Osteocyte (in vitro differentiated cells): ENCODE measurements around the gene NFXL1. TPM values are rescaled to one million over a fixed set of nuclear protein-coding genes. Genes with fewer than 3 reads are reported as not detected.

Experiments used
- DNase-seq: peaks from one replicate; pipeline ENCODE4 v3.0.0; 2021; ENCODE audit warnings: mixed read lengths; ENCODE audit not compliant: unreplicated experiment; ENCODE audit errors: extremely low spot score
- H3K27ac Mint-ChIP-seq: one replicate; pipeline ENCODE4 v1.8.0; 2021; ENCODE audit warnings: mild to moderate bottlenecking, mixed read lengths; ENCODE audit not compliant: unreplicated experiment
- H3K27me3 Mint-ChIP-seq: one replicate; pipeline ENCODE4 v1.8.0; 2021; ENCODE audit warnings: mixed read lengths; ENCODE audit not compliant: unreplicated experiment
- H3K36me3 Mint-ChIP-seq: one replicate; pipeline ENCODE4 v1.8.0; 2021; ENCODE audit warnings: mixed read lengths; ENCODE audit not compliant: unreplicated experiment
- H3K4me1 Mint-ChIP-seq: one replicate; pipeline ENCODE4 v1.8.0; 2021; ENCODE audit warnings: mixed read lengths; ENCODE audit not compliant: unreplicated experiment
- H3K4me3 Mint-ChIP-seq: one replicate; pipeline ENCODE4 v1.8.0; 2021; ENCODE audit warnings: mild to moderate bottlenecking, moderate library complexity, mixed read lengths; ENCODE audit not compliant: unreplicated experiment
- H3K9me3 Mint-ChIP-seq: one replicate; pipeline ENCODE4 v1.8.0; 2021; ENCODE audit warnings: mixed read lengths; ENCODE audit not compliant: unreplicated experiment
- total RNA-seq: library from RNA; stranded (reverse); gene quantifications from 2 replicates; pipeline ENCODE4 v1.2.1, GENCODE V29; 2021
- TF ChIP-seq, protein P1 (sequence below): fragments of 200-600 bp; sonication (generic); IDR thresholded peaks from 2 replicates; pipeline ENCODE4 v1.5.0; 2021; ENCODE audit warnings: antibody characterized with exemption, mild to moderate bottlenecking, moderate library complexity

NFXL1 gene
- total RNA-seq, 1 donor from 2014 or later = 13.4 TPM

DNA sequence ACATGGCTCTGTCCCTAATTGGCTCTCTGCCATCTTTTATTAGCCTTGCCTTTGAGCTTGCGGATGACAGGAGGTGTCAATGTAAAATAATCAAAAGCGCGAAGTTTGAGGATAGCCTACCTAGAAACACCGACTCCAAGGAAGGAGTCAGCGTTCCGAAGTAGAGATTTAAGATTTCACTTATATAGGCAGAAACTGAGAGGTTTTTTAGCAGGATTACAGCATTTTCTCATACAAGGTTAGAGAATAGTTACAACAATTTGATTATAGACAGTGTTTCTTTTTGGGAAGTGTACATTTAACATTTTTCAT is 499 bp upstream of the NFXL1 start:
- TF ChIP-seq, protein P1, sequence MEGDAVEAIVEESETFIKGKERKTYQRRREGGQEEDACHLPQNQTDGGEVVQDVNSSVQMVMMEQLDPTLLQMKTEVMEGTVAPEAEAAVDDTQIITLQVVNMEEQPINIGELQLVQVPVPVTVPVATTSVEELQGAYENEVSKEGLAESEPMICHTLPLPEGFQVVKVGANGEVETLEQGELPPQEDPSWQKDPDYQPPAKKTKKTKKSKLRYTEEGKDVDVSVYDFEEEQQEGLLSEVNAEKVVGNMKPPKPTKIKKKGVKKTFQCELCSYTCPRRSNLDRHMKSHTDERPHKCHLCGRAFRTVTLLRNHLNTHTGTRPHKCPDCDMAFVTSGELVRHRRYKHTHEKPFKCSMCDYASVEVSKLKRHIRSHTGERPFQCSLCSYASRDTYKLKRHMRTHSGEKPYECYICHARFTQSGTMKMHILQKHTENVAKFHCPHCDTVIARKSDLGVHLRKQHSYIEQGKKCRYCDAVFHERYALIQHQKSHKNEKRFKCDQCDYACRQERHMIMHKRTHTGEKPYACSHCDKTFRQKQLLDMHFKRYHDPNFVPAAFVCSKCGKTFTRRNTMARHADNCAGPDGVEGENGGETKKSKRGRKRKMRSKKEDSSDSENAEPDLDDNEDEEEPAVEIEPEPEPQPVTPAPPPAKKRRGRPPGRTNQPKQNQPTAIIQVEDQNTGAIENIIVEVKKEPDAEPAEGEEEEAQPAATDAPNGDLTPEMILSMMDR = no peak
- peaks cover 11% of the 10 kb centered on the region for H3K36me3 Mint-ChIP-seq
- peaks cover 17% of the 10 kb centered on the region for H3K27me3 Mint-ChIP-seq
- no peak for DNase-seq
- peak overlapping the region; percentile 31 for H3K27ac Mint-ChIP-seq
- H3K4me3 Mint-ChIP-seq = peak overlapping the region; percentile 99
- peaks cover 12% of the 10 kb centered on the region for H3K9me3 Mint-ChIP-seq
- H3K4me1 Mint-ChIP-seq = peaks cover 29% of the 10 kb centered on the region

DNA sequence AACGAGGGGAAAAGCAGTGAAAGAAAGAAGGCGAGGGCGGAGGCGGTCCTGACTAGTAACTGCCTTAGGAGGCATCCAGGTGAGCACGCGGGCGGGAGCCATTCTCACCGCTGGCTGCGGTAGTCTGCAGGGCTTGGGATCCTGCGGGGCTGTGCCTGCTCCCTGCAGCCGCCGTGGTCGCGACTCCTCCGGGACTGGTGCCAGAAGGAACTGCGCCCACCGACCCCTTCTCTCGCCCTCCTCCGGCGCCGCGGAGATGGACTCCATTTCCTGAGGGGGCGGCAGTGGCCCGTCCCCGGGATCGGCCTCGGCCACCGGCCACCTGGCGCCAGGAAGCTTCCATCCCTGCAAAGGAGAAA is 543 bp downstream of the NFXL1 start:
- peak overlapping the region; percentile 99 for H3K4me3 Mint-ChIP-seq
- DNase-seq = peak; percentile 85
- H3K27ac Mint-ChIP-seq = peak overlapping the region; percentile 94
- peaks cover 6% of the 10 kb centered on the region for H3K27me3 Mint-ChIP-seq
- H3K36me3 Mint-ChIP-seq = peaks cover 11% of the 10 kb centered on the region
- TF ChIP-seq, protein P1 = no peak
- peaks cover 29% of the 10 kb centered on the region for H3K4me1 Mint-ChIP-seq
- H3K9me3 Mint-ChIP-seq = peaks cover 9% of the 10 kb centered on the region

DNA sequence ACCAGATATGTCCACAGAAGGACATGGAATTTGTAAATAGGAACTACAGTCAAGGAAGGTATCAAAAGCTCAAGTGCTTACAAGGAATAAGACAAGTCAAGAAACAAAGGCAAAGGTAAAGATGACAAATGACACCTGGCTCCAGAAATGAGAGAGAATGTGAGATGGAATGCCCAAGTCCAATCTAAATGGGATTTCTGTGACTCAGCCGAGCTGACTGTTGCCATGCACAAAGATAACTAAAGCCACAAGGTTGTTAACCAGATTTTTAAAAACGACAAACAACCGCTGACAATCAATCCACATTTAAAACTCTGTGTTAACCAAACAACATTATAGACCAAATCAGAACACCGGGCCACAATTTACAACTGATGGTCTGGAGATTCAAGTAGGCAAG is 1.1 kb downstream of the NFXL1 start:
- Mint-ChIP-seq H3K27ac (peak overlapping the region; percentile 94), H3K9me3 (peaks cover 4% of the 10 kb centered on the region), H3K4me3 (peak overlapping the region; percentile 99), H3K4me1 (peaks cover 29% of the 10 kb centered on the region), H3K27me3 (peaks cover 1% of the 10 kb centered on the region), H3K36me3 (peaks cover 12% of the 10 kb centered on the region)
- DNase-seq = no peak
- TF ChIP-seq, protein P1 = no peak

DNA sequence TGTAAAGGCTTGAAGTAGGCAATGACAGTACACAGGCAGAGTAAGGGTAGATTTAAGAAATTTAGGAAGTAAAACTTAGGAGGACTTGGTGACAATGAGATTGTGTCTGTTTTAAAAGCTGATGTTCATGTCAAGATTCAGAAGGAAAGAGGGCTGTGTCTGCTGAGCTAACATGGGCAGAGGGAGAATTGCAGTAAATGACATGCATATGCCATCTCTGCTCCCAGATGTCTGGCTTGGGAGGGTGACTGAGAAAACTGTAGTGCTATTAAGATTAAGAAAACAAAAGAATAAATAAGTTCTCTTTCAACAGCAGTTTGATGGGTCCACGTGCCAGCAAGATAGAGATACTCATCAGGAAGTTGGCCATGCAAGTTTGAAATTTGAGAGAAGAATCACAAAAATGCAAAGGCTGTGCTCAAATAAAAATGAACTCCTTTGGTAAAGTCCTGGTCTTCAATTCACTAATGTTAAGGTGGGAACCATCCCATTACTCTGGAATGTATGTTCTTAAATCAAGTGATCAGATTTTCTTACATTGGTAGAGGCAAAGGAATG is 7.2 kb downstream of the NFXL1 start:
- TF ChIP-seq, protein P1 = no peak
- no peak for DNase-seq
- Mint-ChIP-seq H3K9me3 (no peaks in the 10 kb centered on the region), H3K27me3 (no peaks in the 10 kb centered on the region), H3K36me3 (peaks cover 23% of the 10 kb centered on the region), H3K4me3 (no peak overlapping the region), H3K4me1 (peaks cover 24% of the 10 kb centered on the region), H3K27ac (peak overlapping the region; percentile 24)

DNA sequence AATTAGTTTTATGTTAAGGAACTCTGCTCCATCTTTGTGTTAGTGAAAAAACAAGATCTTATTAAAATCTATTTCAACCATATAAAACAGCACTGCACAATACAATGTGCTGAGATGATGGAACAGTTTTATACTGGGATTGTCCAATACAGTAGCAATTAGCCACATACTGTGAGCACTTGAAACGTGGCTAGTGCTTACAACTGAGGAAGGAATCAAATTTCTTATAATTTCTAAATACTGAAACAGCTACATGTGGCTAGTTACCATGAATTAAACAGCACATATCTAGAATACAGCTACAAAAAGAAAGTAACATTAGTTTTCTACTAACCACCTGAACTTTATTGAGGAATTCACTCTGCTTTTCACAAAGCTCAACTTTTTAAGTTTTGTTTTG is 14.7 kb downstream of the NFXL1 start:
- no peaks in the 10 kb centered on the region for H3K9me3 Mint-ChIP-seq
- peaks cover 44% of the 10 kb centered on the region for H3K36me3 Mint-ChIP-seq
- no peak overlapping the region for H3K27ac Mint-ChIP-seq
- no peak overlapping the region for H3K4me3 Mint-ChIP-seq
- H3K4me1 Mint-ChIP-seq = no peaks in the 10 kb centered on the region
- TF ChIP-seq, protein P1 = no peak
- no peaks in the 10 kb centered on the region for H3K27me3 Mint-ChIP-seq
- no peak for DNase-seq
